Progenitor cell of endocrine pancreas (in vitro differentiated cells): ENCODE data around the gene PSMG4. TPM values are rescaled to one million over a fixed set of nuclear protein-coding genes. Genes with fewer than 3 reads are reported as not detected.

Experiments
- DNase-seq: peaks from one replicate; pipeline ENCODE4 v3.0.0; 2021; ENCODE audit warnings: low spot score; ENCODE audit not compliant: unreplicated experiment
- H3K27ac Mint-ChIP-seq: 2 replicates; pipeline ENCODE4 v1.8.0; 2021; ENCODE audit warnings: mild to moderate bottlenecking, moderate library complexity, mixed read lengths
- H3K27me3 Mint-ChIP-seq: 2 replicates; pipeline ENCODE4 v1.8.0; 2021; ENCODE audit warnings: mixed read lengths
- H3K36me3 Mint-ChIP-seq: 2 replicates; pipeline ENCODE4 v1.8.0; 2022; ENCODE audit warnings: mixed read lengths; ENCODE audit not compliant: insufficient read depth
- H3K4me1 Mint-ChIP-seq: 2 replicates; pipeline ENCODE4 v1.8.0; 2021; ENCODE audit warnings: low read depth, mixed read lengths
- H3K4me3 Mint-ChIP-seq: 2 replicates; pipeline ENCODE4 v1.8.0; 2021; ENCODE audit warnings: low read depth, mild to moderate bottlenecking, moderate library complexity, mixed read lengths
- H3K9me3 Mint-ChIP-seq: 2 replicates; pipeline ENCODE4 v1.8.0; 2021; ENCODE audit warnings: low read depth, mixed read lengths
- total RNA-seq: library from RNA; stranded (reverse); gene quantifications from 2 replicates; pipeline ENCODE4 v1.2.1, GENCODE V29; 2021
- TF ChIP-seq, protein P1 (sequence below): fragments of 200-600 bp; sonication (generic); IDR thresholded peaks from one replicate; pipeline ENCODE4 v1.5.0; 2021; ENCODE audit warnings: antibody characterized with exemption, mild to moderate bottlenecking; ENCODE audit not compliant: unreplicated experiment

PSMG4 gene
- total RNA-seq, 1 donor from 2014 or later: 17.7 TPM

- Mint-ChIP-seq H3K4me1 (peaks cover 3% of the 10 kb centered on the region), H3K27me3 (no peaks in the 10 kb centered on the region), H3K4me3 (no peak overlapping the region), H3K36me3 (peaks cover 13% of the 10 kb centered on the region), H3K9me3 (no peaks in the 10 kb centered on the region), H3K27ac (no peak overlapping the region)
- TF ChIP-seq, protein P1, sequence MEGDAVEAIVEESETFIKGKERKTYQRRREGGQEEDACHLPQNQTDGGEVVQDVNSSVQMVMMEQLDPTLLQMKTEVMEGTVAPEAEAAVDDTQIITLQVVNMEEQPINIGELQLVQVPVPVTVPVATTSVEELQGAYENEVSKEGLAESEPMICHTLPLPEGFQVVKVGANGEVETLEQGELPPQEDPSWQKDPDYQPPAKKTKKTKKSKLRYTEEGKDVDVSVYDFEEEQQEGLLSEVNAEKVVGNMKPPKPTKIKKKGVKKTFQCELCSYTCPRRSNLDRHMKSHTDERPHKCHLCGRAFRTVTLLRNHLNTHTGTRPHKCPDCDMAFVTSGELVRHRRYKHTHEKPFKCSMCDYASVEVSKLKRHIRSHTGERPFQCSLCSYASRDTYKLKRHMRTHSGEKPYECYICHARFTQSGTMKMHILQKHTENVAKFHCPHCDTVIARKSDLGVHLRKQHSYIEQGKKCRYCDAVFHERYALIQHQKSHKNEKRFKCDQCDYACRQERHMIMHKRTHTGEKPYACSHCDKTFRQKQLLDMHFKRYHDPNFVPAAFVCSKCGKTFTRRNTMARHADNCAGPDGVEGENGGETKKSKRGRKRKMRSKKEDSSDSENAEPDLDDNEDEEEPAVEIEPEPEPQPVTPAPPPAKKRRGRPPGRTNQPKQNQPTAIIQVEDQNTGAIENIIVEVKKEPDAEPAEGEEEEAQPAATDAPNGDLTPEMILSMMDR: no peak
- DNase-seq: no peak
Measured at GRCh38 chr6:3285049-3285639, 26.4 kb downstream of the PSMG4 start.

DNA sequence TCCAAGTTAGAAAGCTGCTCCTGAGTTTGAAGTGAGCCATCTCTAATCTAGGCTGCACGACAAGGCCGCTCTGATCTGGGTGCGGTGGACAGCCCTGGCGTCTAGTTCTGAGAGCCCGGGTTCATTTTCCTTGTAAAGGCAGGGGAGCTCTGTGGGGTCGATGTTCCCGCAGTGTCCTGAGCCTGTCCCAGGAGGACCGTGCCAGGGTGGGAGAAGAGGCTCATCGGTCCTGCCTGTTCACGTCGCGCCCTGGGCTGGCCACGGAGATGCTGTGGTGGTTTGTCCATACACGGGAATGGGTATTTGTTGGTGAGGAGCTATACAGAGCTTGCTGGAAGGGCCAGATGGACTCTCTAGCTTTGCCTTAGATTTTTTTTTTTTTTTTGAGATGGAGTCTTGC lies 27.0 kb downstream of the PSMG4 start:
- Mint-ChIP-seq H3K4me3 (no peak overlapping the region), H3K4me1 (peaks cover 3% of the 10 kb centered on the region), H3K9me3 (no peaks in the 10 kb centered on the region), H3K36me3 (peaks cover 14% of the 10 kb centered on the region), H3K27ac (no peak overlapping the region), H3K27me3 (no peaks in the 10 kb centered on the region)
- DNase-seq: no peak
- TF ChIP-seq, protein P1: no peak

DNA sequence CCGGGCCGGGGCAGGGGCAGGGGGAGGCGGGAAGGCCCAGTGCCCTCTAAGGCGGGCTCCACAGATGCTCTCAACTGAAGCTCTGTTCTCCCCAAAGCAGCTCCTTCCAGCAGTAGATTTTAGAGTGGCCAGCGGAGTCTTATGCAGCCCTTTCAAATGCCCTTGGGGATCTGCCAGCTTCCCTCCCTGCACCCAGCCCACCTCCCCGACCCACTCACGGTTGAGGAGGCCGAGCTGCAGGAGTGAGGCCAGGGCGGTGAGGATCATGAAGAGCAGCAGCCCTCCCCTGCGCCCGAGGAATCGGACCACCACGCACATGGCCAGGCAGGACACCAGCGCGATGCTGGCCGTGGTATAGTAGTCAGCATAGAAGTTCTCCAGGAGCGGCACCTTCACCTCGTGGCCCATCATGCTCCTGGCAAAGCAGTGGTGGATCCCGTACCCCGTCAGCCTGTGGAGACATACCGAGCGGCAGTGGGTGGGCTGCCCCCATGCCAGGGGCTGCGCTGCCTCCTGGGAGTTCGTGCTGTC lies 28.0 kb downstream of the PSMG4 start:
- H3K36me3 Mint-ChIP-seq: peaks cover 12% of the 10 kb centered on the region
- H3K9me3 Mint-ChIP-seq: no peaks in the 10 kb centered on the region
- no peak overlapping the region for H3K27ac Mint-ChIP-seq
- no peak overlapping the region for H3K4me3 Mint-ChIP-seq
- TF ChIP-seq, protein P1: no peak
- H3K4me1 Mint-ChIP-seq: peaks cover 2% of the 10 kb centered on the region
- no peak for DNase-seq
- H3K27me3 Mint-ChIP-seq: no peaks in the 10 kb centered on the region

DNA sequence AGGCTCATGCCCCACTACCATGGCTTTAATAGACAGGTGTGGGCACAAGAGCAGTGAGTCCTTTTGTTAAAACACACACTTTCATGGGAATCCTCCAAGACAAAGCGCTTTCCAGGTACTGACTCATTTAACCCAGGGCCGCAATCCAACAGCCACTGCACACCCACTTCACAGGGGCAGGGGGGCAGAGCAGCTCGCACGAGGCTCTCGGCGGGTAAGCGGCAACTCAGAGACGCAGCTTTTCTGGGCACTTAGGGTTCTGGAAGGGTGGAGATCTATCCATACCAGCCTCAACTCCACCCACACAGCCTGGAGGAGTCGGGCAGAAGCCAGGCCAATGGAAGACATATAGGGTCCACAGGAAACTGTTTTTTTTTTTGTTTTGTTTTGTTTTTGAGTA lies 28.6 kb downstream of the PSMG4 start:
- H3K4me3 Mint-ChIP-seq: no peak overlapping the region
- no peak for DNase-seq
- no peaks in the 10 kb centered on the region for H3K4me1 Mint-ChIP-seq
- no peak overlapping the region for H3K27ac Mint-ChIP-seq
- H3K36me3 Mint-ChIP-seq: peaks cover 12% of the 10 kb centered on the region
- TF ChIP-seq, protein P1: no peak
- H3K9me3 Mint-ChIP-seq: no peaks in the 10 kb centered on the region
- H3K27me3 Mint-ChIP-seq: no peaks in the 10 kb centered on the region

GRCh38 chr6:3287976-3288707 lies 29.4 kb downstream of the PSMG4 start:
- DNase-seq: no peak
- Mint-ChIP-seq H3K9me3 (no peaks in the 10 kb centered on the region), H3K27me3 (no peaks in the 10 kb centered on the region), H3K36me3 (peaks cover 11% of the 10 kb centered on the region), H3K4me3 (no peak overlapping the region), H3K4me1 (no peaks in the 10 kb centered on the region), H3K27ac (peak overlapping the region; percentile 77)
- TF ChIP-seq, protein P1: no peak
